22Rv1 (cell line): Measurements from ENCODE around the gene ATP13A2.
A peak's percentile ranks its signal among the peaks of the same experiment; 100 is the strongest.

ENCODE experiments used
- H3K27ac ChIP-seq: fragments of 450-650 bp; 2 replicates; pipeline ENCODE4 v1.5.1; 2017
- CTCF ChIP-seq: fragments of 450-650 bp; IDR thresholded peaks from 2 replicates; pipeline ENCODE4 v1.5.1; 2017; ENCODE audit warnings: mild to moderate bottlenecking
- ZFX ChIP-seq: fragments of 450-650 bp; IDR thresholded peaks from 2 replicates; pipeline ENCODE4 v1.6.1; 2017; ENCODE audit warnings: antibody characterized with exemption, borderline replicate concordance

The ATP13A2 gene

GRCh38 chr1:16992675-16993074 is 19.1 kb downstream of the ATP13A2 start:
- H3K27ac ChIP-seq, result no peak overlapping the region
- TF ChIP-seq ZFX (no peak), CTCF (no peak)

- H3K27ac ChIP-seq, result no peak overlapping the region
- TF ChIP-seq ZFX (no peak), CTCF (no peak)
These were observed 19.6 kb downstream of the ATP13A2 start for GRCh38 chr1:16992102-16992501.

- TF ChIP-seq ZFX (no peak), CTCF (no peak)
- H3K27ac ChIP-seq, result no peak overlapping the region
These were observed 20.2 kb downstream of the ATP13A2 start for GRCh38 chr1:16991571-16991970.

GRCh38 chr1:16989676-16990391 is 21.9 kb downstream of the ATP13A2 start:
- H3K27ac ChIP-seq, result no peak overlapping the region
- TF ChIP-seq CTCF (no peak), ZFX (no peak)

GRCh38 chr1:16988210-16988609 is 23.5 kb downstream of the ATP13A2 start:
- TF ChIP-seq ZFX (no peak), CTCF (no peak)
- H3K27ac ChIP-seq, result no peak overlapping the region

- H3K27ac ChIP-seq, result no peak overlapping the region
- TF ChIP-seq ZFX (no peak), CTCF (peak; percentile 80)
These were observed 24.8 kb downstream of the ATP13A2 start for GRCh38 chr1:16986962-16987361.

- TF ChIP-seq CTCF (no peak), ZFX (no peak)
- no peak overlapping the region for H3K27ac ChIP-seq
These were observed 25.2 kb downstream of the ATP13A2 start for GRCh38 chr1:16986560-16986959.
